ENCODE data around the gene CNGA4. TPM values are rescaled to one million over a fixed set of nuclear protein-coding genes. Genes with fewer than 3 reads are reported as not detected.

The CNGA4 gene
- total RNA-seq, 1 experiment from 2014 or later = 0.27 TPM

- TF ChIP-seq ATF3 (IDR thresholded peaks at IDR 0.05) = no peak
- no peak for TF ChIP-seq JUND (IDR thresholded peaks at IDR 0.05)
- TF ChIP-seq SIN3A (IDR thresholded peaks at IDR 0.05; ENCODE audit: low read depth) = no peak
- TF ChIP-seq SRF (IDR thresholded peaks at IDR 0.05; ENCODE audit: low read depth) = no peak
- TF ChIP-seq POLR2A (IDR thresholded peaks at IDR 0.05; ENCODE audit: borderline replicate concordance, extremely low read depth, insufficient read depth, insufficient read length) = no peak
- TF ChIP-seq CBX3 (IDR thresholded peaks at IDR 0.05; ENCODE audit: low read depth) = no peak
- no peak for TF ChIP-seq MAX (IDR thresholded peaks at IDR 0.05)
- TF ChIP-seq CEBPB (IDR thresholded peaks at IDR 0.05; ENCODE audit: low read depth) = no peak
Measured at GRCh38 chr11:6229911-6230310, 9.0 kb upstream of the CNGA4 start (continued).

- no peaks in the 10 kb centered on the region for H3K9me3 ChIP-seq (ENCODE audit: control insufficient read depth in 1 of 2, insufficient read depth in 1 of 2, low read depth in 1 of 2, low read length in 2 of 2)
- H2AFZ ChIP-seq (ENCODE audit: low read depth, low read length, poor library complexity, severe bottlenecking) = no peak overlapping the region
- TF ChIP-seq ATF3 (IDR thresholded peaks at IDR 0.05) = no peak
- no peak for TF ChIP-seq SP1 (IDR thresholded peaks at IDR 0.05; ENCODE audit: low read depth)
- TF ChIP-seq JUND (IDR thresholded peaks at IDR 0.05) = no peak
- TF ChIP-seq ZNF274 (IDR thresholded peaks at IDR 0.05; ENCODE audit: low read depth, low read length) = no peak
- TF ChIP-seq CTCF (IDR thresholded peaks at IDR 0.05 in 2 of 3, conservative IDR thresholded peaks at IDR 0.05 in 1 of 3; ENCODE audit: borderline replicate concordance in 1 of 3, insufficient read depth in 1 of 3, low read depth in 2 of 3, low read length in 2 of 3) = no peak
- TF ChIP-seq CEBPB (IDR thresholded peaks at IDR 0.05; ENCODE audit: low read depth) = no peak
- no peak for TF ChIP-seq ELF1 (IDR thresholded peaks at IDR 0.05; ENCODE audit: borderline replicate concordance, low read depth)
- TF ChIP-seq SRF (IDR thresholded peaks at IDR 0.05; ENCODE audit: low read depth) = no peak
- TF ChIP-seq YY1 (IDR thresholded peaks at IDR 0.05; ENCODE audit: extremely low read depth, insufficient replicate concordance, low read depth, low read length) = no peak
- TF ChIP-seq MAX (IDR thresholded peaks at IDR 0.05) = no peak
- TF ChIP-seq EGR1 (IDR thresholded peaks at IDR 0.05; ENCODE audit: low read depth) = no peak
- TF ChIP-seq SIN3A (IDR thresholded peaks at IDR 0.05; ENCODE audit: low read depth) = no peak
- TF ChIP-seq CBX3 (IDR thresholded peaks at IDR 0.05; ENCODE audit: low read depth) = no peak
- no peak for TF ChIP-seq ZFX (IDR thresholded peaks at IDR 0.05)
- no peak for TF ChIP-seq RAD21 (IDR thresholded peaks at IDR 0.05; ENCODE audit: low read depth)
- TF ChIP-seq TCF7L2 (IDR thresholded peaks at IDR 0.05; ENCODE audit: borderline replicate concordance, extremely low read depth, insufficient read depth, insufficient read length) = no peak
- TF ChIP-seq EZH2phosphoT487 (IDR thresholded peaks at IDR 0.05; ENCODE audit: borderline replicate concordance) = no peak
- TF ChIP-seq FOSL1 (IDR thresholded peaks at IDR 0.05; ENCODE audit: low read depth) = no peak
- TF ChIP-seq REST (IDR thresholded peaks at IDR 0.05; ENCODE audit: low read depth) = no peak
- H4K20me1 ChIP-seq (ENCODE audit: insufficient read depth) = no peaks in the 10 kb centered on the region
- ChIA-PET POLR2A (no interaction called here), RAD21 (ENCODE audit: low non-redundant PET in 1 of 2, low total read pairs in 2 of 2, uncharacterized antibody in 2 of 2, unreplicated experiment in 2 of 2) (no interaction called here), CTCF (no interaction called here)
- no peaks in the 10 kb centered on the region for H3K27me3 ChIP-seq (ENCODE audit: insufficient read depth, low read length)
- peak overlapping the region; percentile 83 for H3K4me2 ChIP-seq (ENCODE audit: low read length)
- no peak overlapping the region for H3K9ac ChIP-seq (ENCODE audit: low read length)
- H3K79me2 ChIP-seq (ENCODE audit: insufficient read depth, low read length) = peaks cover 60% of the 10 kb centered on the region
- no TSS peak for BruUV-seq (replicated peaks)
- DNase-seq (ENCODE audit: low read depth, low spot score) (no peak), ATAC-seq (no peak)
- intact Hi-C loops (cut with micrococcal nuclease) = no loop called here
- peaks cover 0 to 16% of the 10 kb centered on the region in 2 experiments; a peak in 2 of 4 replicates for H3K4me1 ChIP-seq (ENCODE audit: control insufficient read depth in 1 of 2, insufficient read depth in 2 of 2, low read length in 2 of 2)
- H3K9me2 ChIP-seq (ENCODE audit: insufficient read depth) = peaks cover 6% of the 10 kb centered on the region; the same call in 1 of the 2 replicates
- no peaks in the 10 kb centered on the region for H3K36me3 ChIP-seq (ENCODE audit: control insufficient read depth in 1 of 2, insufficient read depth in 2 of 2, low read length in 2 of 2)
- H3K27ac ChIP-seq (ENCODE audit: low read depth, low read length) = no peak overlapping the region
- 0 out of 4 replicates have a peak overlapping the region, but pooled peaks of 1 of the 2 experiments have one; percentile 97 for H3K4me3 ChIP-seq (replicated peaks in 1 of 2; ENCODE audit: low read depth in 1 of 2, low read length in 2 of 2)
Measured at GRCh38 chr11:6232899-6233298, 6.0 kb upstream of the CNGA4 start.

Data from HCT116 (cell line).